ENCODE data around the gene MACROD1. TPM values are rescaled to one million over a fixed set of nuclear protein-coding genes. Genes with fewer than 3 reads are reported as not detected.

MACROD1 gene
- total and polyA plus RNA-seq, 10 of the 15 experiments (the other 5 are each of a cell fraction or from before 2014, with no cell fraction given), result 1.2 to 22.7 (median 11.3) TPM; not detected in 1

DNA sequence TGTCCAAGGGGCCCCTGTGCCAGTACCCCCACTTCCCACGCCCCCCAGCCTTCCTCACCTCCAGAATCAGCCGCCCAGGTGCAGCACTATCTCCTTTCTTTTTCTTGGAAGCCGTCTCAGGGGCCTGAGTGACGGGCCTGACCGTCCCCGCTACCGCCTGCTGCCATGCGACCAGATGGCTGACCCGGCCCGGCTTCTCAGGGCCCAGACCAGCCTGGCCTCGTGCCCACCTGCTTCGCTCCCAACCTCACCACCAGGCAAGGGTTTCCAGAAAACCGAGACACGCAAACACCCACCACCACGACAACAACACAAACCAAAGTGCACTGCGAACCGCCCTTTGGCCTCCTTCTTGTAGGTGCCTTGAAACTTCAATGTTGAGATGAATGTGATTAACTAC is 39.1 kb downstream of the MACROD1 start:
- Histone ChIP-seq H3K9me3 (replicated peaks; ENCODE audit: control insufficient read depth, insufficient read depth, low read length) (no peaks in the 10 kb centered on the region), H3K4me3 (no peak overlapping the region), H4K20me1 (ENCODE audit: control insufficient read depth, insufficient read depth) (no peaks in the 10 kb centered on the region), H3K4me2 (ENCODE audit: control insufficient read depth, insufficient read depth) (no peak overlapping the region), H3K79me2 (ENCODE audit: control insufficient read depth, insufficient read depth, low read length) (no peaks in the 10 kb centered on the region), H3K9ac (ENCODE audit: control insufficient read depth, insufficient read depth, low read length) (no peak overlapping the region), H2AFZ (ENCODE audit: control insufficient read depth, low read depth, low read length) (no peak overlapping the region), H3K36me3 (ENCODE audit: control insufficient read depth in 2 of 2, insufficient read depth in 2 of 2, low read length in 1 of 2) (no peaks in the 10 kb centered on the region), H3K4me1 (ENCODE audit: control insufficient read depth, insufficient read depth, low read length) (no peaks in the 10 kb centered on the region), H3K27me3 (replicated peaks in 1 of 2; ENCODE audit: control insufficient read depth in 2 of 2, insufficient read depth in 2 of 2, low read length in 1 of 2) (no peaks in the 10 kb centered on the region; a peak in 1 of 4 replicates), H3K27ac (ENCODE audit: control insufficient read depth, insufficient read depth) (no peak overlapping the region)
- SMC1A ChIA-PET (ENCODE audit: uncharacterized antibody, unreplicated experiment), result no interaction called here
- FAIRE-seq, result no peak
- RAD21 ChIA-PET (ENCODE audit: unreplicated experiment), result no interaction called here
- DNase-seq (ENCODE audit: low read depth, low spot score), result no peak
- CTCF ChIA-PET, result no interaction called here
- in situ Hi-C loops (cut with MboI), result no loop called here
- WGBS (ENCODE audit: insufficient coverage, insufficient replicate concordance, low lambda C conversion rate, missing lambda C conversion rate), result 53% methylated on average over 17 of the region's 17 CpGs
- no TSS peak for BruUV-seq (replicated peaks)
- ATAC-seq, result no peak
- intact Hi-C loops (cut with micrococcal nuclease; ENCODE audit: unreplicated experiment), result no loop called here
- POLR2A ChIA-PET, result no interaction called here
- TF ChIP-seq, protein P1, sequence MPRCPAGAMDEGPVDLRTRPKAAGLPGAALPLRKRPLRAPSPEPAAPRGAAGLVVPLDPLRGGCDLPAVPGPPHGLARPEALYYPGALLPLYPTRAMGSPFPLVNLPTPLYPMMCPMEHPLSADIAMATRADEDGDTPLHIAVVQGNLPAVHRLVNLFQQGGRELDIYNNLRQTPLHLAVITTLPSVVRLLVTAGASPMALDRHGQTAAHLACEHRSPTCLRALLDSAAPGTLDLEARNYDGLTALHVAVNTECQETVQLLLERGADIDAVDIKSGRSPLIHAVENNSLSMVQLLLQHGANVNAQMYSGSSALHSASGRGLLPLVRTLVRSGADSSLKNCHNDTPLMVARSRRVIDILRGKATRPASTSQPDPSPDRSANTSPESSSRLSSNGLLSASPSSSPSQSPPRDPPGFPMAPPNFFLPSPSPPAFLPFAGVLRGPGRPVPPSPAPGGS (IDR thresholded peaks at IDR 0.05; ENCODE audit: borderline replicate concordance, insufficient read depth, low read depth, low read length, poor library complexity, severe bottlenecking), result no peak
- TF ChIP-seq NFIC (IDR thresholded peaks at IDR 0.05; ENCODE audit: low read depth, low read length) (no peak), ZNF207 (IDR thresholded peaks at IDR 0.05; ENCODE audit: borderline replicate concordance) (no peak), SIX5 (IDR thresholded peaks at IDR 0.05; ENCODE audit: low read depth, low read length, severe bottlenecking) (no peak), MYC (IDR thresholded peaks at IDR 0.05; ENCODE audit: insufficient read depth, insufficient read length, insufficient replicate concordance, low read length, severe bottlenecking) (no peak), CHD2 (IDR thresholded peaks at IDR 0.05; ENCODE audit: borderline replicate concordance, low read depth, low read length) (no peak), TAF1 (IDR thresholded peaks at IDR 0.05; ENCODE audit: borderline replicate concordance, low read depth, low read length) (no peak), ZSCAN29 (IDR thresholded peaks at IDR 0.05) (no peak), CBFB (IDR thresholded peaks at IDR 0.05; ENCODE audit: low read depth) (no peak), SMARCA5 (IDR thresholded peaks at IDR 0.05) (no peak), WRNIP1 (IDR thresholded peaks at IDR 0.05; ENCODE audit: borderline replicate concordance, low read depth, low read length) (no peak), SUPT20H (IDR thresholded peaks at IDR 0.05; ENCODE audit: borderline replicate concordance, control insufficient read depth, low read depth, low read length) (no peak), POU2F2 (IDR thresholded peaks at IDR 0.05; ENCODE audit: borderline replicate concordance, low read depth, low read length) (no peak), SIN3A (IDR thresholded peaks at IDR 0.05; ENCODE audit: low read depth, low read length) (no peak)
- TF ChIP-seq, protein P2, sequence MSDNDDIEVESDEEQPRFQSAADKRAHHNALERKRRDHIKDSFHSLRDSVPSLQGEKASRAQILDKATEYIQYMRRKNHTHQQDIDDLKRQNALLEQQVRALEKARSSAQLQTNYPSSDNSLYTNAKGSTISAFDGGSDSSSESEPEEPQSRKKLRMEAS (IDR thresholded peaks at IDR 0.05; ENCODE audit: low read depth, low read length), result no peak
- TF ChIP-seq, protein P3, sequence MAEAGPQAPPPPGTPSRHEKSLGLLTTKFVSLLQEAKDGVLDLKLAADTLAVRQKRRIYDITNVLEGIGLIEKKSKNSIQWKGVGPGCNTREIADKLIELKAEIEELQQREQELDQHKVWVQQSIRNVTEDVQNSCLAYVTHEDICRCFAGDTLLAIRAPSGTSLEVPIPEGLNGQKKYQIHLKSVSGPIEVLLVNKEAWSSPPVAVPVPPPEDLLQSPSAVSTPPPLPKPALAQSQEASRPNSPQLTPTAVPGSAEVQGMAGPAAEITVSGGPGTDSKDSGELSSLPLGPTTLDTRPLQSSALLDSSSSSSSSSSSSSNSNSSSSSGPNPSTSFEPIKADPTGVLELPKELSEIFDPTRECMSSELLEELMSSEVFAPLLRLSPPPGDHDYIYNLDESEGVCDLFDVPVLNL (IDR thresholded peaks at IDR 0.05; ENCODE audit: low read depth, low read length), result no peak
- TF ChIP-seq, protein P4, sequence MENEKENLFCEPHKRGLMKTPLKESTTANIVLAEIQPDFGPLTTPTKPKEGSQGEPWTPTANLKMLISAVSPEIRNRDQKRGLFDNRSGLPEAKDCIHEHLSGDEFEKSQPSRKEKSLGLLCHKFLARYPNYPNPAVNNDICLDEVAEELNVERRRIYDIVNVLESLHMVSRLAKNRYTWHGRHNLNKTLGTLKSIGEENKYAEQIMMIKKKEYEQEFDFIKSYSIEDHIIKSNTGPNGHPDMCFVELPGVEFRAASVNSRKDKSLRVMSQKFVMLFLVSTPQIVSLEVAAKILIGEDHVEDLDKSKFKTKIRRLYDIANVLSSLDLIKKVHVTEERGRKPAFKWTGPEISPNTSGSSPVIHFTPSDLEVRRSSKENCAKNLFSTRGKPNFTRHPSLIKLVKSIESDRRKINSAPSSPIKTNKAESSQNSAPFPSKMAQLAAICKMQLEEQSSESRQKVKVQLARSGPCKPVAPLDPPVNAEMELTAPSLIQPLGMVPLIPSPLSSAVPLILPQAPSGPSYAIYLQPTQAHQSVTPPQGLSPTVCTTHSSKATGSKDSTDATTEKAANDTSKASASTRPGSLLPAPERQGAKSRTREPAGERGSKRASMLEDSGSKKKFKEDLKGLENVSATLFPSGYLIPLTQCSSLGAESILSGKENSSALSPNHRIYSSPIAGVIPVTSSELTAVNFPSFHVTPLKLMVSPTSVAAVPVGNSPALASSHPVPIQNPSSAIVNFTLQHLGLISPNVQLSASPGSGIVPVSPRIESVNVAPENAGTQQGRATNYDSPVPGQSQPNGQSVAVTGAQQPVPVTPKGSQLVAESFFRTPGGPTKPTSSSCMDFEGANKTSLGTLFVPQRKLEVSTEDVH (IDR thresholded peaks at IDR 0.05; ENCODE audit: low read depth, partially characterized antibody), result no peak

Measured in GM12878 (cell line).